Left ventricle myocardium superior (tissue), 1 donor: ENCODE data around the gene SRC. TPM values are rescaled to one million over a fixed set of nuclear protein-coding genes. Genes with fewer than 3 reads are reported as not detected.
A peak's percentile ranks its signal among the peaks of the same experiment; 100 is the strongest.
"Not testable (repeated sequence)": the region's sequence is repeated elsewhere in the genome, so short reads cannot be mapped to it uniquely, and the experiment has no call there.

Source experiments
- ATAC-seq: fragments of 200-7000 bp; cut with Tn5 transposase; one replicate; pipeline ENCODE4 v1.9.1; 2020; ENCODE audit warnings: mild to moderate bottlenecking, moderate library complexity
- DNase-seq: peaks from one replicate; pipeline ENCODE4 v3.0.0-alpha.2; 2020
- intact Hi-C: fragments of 100-400 bp; cut with micrococcal nuclease; formaldehyde crosslinking; loops from one replicate; pipeline ENCODE4 v1.11.0; 2022
- total RNA-seq: library from RNA; stranded (reverse); fragmentation: NEBNext Ultra II Directional; extraction: Animal tissue kit (Norgen Biotek cat#: 25700); gene quantifications from one replicate; pipeline ENCODE4 v1.2.1, GENCODE V29; 2021
- donor health status: DM: no; HTN: yes; CAD: no; lungs with severe emphysema.

SRC gene
- total RNA-seq, 1 donor from 2014 or later, result 5.1 TPM

- intact Hi-C loops, result no loop called here
- DNase-seq, result no peak
- no peak for ATAC-seq
These were observed 12.7 kb upstream of the SRC start for GRCh38 chr20:37333130-37333847.

DNA sequence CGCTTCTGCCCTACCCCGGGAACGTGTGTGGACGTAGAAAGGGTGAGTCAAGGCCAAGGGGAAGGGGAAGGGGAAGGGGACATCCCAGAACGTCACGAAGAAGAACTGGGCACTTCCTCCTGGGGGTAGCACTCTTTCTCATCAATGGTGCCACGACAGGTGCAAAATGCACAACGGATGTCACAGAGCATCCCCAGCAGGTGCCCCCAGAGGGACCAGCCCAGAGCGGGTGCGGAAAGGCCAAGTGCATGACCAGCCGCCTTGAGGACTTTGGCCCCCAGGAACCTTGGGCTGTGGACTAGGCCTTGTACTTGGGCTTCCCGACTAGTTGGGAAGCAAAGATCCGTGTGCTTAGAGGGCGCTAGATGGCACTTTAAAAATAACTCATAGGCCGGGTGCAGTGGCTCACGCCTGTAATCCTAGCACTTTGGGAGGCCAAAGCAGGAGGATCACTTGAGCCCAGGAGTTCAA is 12.1 kb upstream of the SRC start:
- DNase-seq (no peak), ATAC-seq (peak; percentile 33)
- intact Hi-C loops, result no loop called here

DNA sequence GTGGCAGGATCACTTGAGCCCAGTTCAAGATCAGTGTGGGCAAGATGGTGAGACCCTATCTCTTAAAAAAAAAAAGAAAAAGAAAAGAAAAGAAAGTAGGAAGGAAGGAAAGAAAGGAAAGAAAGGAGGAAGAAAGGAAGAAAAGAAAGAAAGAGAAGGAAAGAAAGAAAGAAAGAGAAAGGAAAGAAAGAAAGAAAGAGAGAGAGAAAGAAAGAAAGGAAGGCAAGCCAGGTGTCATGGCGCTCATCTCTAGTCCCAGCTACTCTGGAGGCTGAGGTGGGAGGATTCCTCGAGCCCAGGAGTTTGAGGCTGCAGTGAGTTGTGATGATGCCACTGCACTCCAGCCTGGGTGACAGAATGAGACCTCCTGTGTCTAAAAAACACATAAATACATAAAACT is 11.5 kb upstream of the SRC start:
- no peak for ATAC-seq

DNA sequence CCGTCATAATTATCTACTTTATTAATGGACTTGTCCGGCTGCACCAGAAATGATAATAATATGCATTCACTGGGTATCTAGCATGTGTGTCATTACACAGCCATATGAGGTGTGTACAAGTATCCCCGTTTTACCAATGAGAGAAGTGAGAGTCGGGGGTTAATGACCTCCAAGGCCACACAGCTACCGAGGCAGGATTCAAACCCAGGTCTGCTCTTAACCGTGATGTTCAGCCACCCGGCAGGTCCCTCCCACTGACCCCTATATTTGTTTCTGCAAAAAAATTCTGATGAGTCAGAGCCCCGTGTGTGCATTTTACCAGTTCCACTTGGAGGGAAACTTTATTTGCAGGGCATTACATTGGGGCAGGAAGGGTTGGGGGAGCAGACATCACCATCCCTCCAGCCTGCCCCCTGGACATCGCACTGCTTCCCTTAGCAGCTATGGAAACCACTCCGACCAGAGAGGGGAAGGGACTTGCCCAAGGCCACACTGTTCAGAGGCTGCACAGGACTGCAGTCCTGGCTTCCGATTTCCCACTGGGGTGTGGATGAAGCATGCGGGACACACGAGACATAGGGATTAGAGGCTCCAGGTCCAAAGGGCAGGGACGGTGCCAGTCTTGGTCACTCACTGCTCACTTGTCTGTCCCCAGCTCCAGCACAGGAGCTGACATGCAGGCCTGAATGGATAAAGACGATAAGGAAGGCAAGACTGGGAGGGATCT is 10.1 kb upstream of the SRC start:
- ATAC-seq (no peak), DNase-seq (no peak)
- intact Hi-C loops, result no loop called here

More for the DNA sequence above, 11.5 kb upstream of the SRC start:
- intact Hi-C loops, result no loop called here
- no peak for DNase-seq

GRCh38 chr20:37336369-37337207 is 9.4 kb upstream of the SRC start:
- DNase-seq (peak; percentile 71), ATAC-seq (peak; percentile 72)
- intact Hi-C loops, result no loop called here

DNA sequence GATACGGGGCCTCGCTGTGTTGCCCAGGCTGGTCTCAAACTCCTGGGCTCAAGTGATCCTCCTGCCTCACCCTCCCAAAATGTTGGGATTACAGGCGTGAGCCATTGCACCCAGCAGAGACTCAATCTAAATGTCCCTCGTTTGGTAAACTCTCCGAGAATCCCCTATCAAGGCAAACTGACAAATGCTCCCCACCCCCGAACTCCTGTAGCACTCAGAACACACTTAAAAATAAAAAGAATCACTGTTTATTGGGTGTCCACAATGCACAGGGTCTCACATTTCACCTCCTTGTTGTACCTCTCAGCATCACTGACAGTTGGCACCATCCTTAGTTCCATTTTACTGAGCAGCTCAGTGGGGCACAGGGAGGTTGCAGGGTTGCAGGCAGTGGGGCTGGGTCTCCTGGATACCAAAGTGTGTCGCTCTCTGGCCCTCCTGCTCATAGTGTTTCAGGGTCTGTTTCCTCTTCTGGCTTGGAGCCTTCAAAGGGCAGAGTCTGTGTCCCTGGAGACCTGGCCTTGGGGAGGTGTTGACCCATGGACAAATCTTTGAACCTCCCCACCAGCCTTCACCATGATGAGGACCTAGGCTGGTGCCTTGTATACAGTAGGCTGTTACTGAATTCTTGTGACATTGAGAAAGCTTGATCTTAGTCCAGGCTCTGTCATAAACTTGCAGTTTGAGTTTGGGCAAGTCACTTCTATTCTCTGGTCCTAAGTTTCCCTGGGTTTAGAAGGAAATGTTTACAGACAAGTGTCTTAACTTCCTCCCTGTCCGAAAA is 8.5 kb upstream of the SRC start:
- DNase-seq, result no peak
- ATAC-seq, result no peak
- intact Hi-C loops, result no loop called here

DNA sequence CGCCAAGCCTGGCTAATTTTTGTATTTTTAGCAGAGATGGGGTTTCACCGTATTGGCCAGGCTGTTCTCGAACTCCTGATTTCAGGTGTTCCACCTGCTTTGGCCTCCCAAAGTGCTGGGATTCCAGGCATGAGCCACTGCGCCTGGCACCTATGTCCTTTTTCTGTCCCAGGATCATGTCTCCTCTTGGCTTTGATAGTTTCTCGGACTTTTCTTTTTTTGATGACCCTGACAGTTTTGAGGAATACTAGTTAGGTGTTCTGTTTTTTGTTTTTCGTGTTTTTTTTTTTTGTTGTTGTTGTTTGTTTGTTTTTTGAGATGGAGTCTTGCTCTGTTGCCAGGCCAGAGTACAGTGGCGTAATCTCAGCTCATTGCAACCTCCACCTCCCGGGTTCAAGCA is 7.6 kb upstream of the SRC start:
- intact Hi-C loops, DNase-seq, ATAC-seq: not testable (repeated sequence)

DNA sequence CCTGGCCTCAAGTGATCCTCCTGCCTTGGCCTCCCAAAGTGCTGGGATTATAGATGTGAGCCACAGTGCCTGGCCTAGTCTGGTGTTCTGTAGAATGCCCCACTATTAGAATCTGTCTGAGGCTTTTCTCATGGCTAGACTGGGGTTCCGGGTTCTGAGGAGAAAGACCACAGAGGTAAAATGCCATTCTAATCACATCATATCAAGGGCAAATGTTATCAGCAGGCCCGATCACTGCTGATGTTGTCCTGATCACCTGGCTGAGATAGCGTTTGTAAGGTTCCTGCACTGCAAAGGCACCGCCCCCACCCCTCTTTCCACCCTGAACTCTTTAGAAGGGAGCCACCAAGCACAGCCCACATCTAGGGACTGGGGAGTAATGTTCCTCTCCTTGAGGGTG is 6.7 kb upstream of the SRC start:
- DNase-seq (no peak), ATAC-seq (no peak)
- intact Hi-C loops, result no loop called here

GRCh38 chr20:37339764-37340109 is 6.2 kb upstream of the SRC start:
- ATAC-seq, intact Hi-C loops, DNase-seq: not testable (repeated sequence)

- intact Hi-C loops, result no loop called here
- ATAC-seq, result no peak
These were observed 4.9 kb upstream of the SRC start for GRCh38 chr20:37340998-37341397.

GRCh38 chr20:37341632-37342031 is 4.3 kb upstream of the SRC start:
- DNase-seq (no peak), ATAC-seq (no peak)
- intact Hi-C loops, result no loop called here

More at GRCh38 chr20:37340998-37341397, 4.9 kb upstream of the SRC start:
- DNase-seq, result no peak

DNA sequence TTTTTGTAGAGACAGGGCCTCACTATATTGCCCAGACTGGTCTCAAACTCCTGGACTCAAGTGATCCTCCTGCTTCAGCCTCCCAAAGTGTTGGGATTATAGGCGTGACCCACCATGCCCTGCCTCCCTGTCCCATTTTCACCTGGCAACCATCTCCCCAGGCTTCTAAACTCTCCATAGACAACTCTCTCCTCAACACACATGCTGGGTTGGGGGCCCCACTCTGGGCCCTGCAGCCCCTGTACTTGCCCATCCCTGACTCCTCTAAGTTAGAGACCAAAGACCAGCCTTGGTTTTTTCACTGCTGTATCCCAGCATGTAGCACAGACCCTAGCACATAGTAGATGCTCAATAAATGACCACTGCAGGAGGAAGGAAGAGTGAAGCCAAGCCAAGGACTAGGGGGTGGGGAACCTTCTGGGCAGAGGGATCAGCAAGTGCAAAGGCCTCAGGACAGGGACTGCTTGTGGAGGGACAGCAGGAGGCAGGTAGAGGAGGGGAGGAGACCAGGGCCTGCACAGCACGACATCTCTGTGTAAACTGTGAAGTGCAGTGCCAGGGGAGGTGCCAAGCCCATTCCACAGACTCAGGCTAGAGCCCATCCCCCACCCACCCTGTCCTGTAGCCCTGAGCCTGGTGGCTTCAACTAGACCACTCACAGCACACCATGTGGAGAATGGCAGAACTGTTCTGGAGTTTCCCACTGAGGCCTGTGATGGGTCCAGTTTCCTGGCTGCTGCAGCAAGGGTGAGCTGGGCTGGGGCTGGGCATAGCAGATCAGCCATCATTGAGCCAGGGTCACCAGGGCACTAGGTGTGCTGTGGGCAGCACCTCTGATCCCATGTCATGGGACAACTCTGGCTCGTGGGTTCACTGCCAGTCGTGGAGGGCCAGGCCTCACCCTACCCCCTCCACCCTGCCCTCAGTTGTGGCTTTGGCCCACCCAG is 3.4 kb upstream of the SRC start:
- intact Hi-C loops, result no loop called here
- ATAC-seq (no peak), DNase-seq (no peak)

DNA sequence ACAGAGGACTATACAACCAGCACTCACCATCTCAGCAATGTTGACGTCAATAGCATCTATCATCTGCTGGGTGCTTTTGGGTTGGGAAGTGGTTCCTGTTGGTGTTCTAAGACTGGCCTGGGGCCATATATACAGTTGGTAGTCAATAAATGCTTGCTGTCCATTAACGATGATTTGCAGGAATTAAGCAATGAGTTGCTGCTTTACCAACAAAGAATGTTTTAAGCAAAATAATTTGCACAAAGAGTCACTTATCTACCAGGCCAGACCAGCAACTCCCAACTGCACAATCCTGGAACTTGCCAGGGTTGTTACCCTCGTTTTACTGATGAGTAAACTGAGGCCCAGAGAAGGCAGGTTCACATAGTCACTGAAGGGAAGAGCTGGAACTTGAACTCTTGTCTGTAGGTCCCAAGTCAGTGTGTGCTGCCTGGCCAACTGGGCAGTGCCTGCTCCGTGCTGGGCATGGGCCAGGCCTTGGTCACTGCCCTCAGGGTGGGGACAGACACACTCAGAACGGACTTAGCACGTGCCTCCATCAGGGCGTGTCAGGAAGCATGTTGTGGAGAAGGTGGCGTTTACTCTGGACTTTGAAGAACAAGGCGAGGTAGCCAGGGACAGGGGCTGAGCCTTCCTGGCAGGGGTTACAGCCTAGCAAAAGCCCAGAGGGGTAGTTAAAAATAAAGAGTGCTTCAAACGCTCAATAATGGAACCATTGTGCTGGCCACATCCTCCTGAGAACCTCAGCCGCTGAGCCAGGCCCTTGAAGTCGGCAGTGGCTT is 2.5 kb upstream of the SRC start:
- DNase-seq (no peak), ATAC-seq (no peak)
- intact Hi-C loops, result no loop called here

GRCh38 chr20:37343994-37344355 is 2.0 kb upstream of the SRC start:
- DNase-seq (no peak), ATAC-seq (no peak)
- intact Hi-C loops, result no loop called here

DNA sequence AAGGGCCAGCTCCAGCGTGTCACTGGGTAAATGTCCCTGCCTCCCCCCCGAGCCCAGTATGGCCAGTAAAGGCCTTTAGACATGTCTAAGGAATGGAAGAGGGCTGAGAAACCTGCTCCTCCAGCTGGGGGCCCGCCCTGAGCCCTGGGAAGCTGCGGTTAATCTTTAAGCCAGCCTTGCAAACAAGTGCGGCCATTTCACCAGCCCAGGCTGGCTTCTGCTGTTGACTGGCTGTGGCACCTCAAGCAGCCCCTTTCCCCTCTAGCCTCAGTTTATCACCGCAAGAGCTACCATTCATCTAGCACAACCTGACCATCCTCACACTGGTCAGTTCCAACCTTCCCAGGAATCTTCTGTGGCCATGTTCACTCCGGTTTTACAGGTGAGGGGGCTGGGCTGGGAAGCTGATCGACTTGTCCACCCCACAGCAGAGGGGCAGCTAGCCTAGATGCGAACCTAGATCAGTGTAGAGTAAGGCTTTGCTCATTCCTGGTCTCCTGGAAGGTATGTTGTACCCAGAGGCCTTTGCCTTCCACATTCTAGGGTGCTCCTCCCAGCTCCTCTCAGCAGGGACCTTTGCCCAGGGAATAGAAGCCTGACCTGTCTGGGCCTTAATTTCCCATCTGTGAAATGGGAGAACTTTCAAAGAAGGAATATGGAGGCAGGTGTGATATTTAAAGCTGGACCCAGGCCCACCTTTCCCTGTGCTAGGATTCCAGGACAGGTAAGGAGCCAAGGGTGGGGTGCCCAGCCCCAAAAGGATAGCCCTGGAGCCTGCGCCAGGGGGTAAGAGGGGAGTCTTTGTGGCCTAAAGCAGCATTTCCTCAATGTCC is 1.2 kb upstream of the SRC start:
- no peak for ATAC-seq
- intact Hi-C loops, result no loop called here
- no peak for DNase-seq

GRCh38 chr20:37346236-37346534 is 245 bp downstream of the SRC start:
- ATAC-seq (no peak), DNase-seq (no peak)
- intact Hi-C loops, result no loop called here
